Mesenchymal stem cell (in vitro differentiated cells and primary cell): Measurements from ENCODE around the gene HAUS8.

Experiments
- DNase-seq: peaks from one replicate; pipeline ENCODE4 v3.0.0-alpha.2; 2013
- H2AFZ ChIP-seq: one replicate; pipeline ENCODE4 v1.6.1; 2013; ENCODE audit warnings: low read depth, mild to moderate bottlenecking, control low read depth, inconsistent platforms, low read length, moderate library complexity
- H2AK5ac ChIP-seq: 2 replicates; pipeline ENCODE4 v1.6.1; 2013; ENCODE audit warnings: low read length, moderate library complexity, mild to moderate bottlenecking, inconsistent platforms; ENCODE audit not compliant: severe bottlenecking
- H2BK120ac ChIP-seq: one replicate; pipeline ENCODE4 v1.6.1; 2013; ENCODE audit warnings: low read depth, mild to moderate bottlenecking, inconsistent platforms, low read length, moderate library complexity
- H2BK12ac ChIP-seq, 2 experiments: one replicate each; pipeline ENCODE4 v1.6.1; 2013; ENCODE audit warnings: inconsistent platforms in 2 of 2, low read length in 2 of 2, mild to moderate bottlenecking in 2 of 2, moderate library complexity in 2 of 2, control low read depth in 1 of 2
- H2BK15ac ChIP-seq: one replicate; pipeline ENCODE4 v1.6.1; 2013; ENCODE audit warnings: mild to moderate bottlenecking, low read depth, inconsistent platforms; ENCODE audit not compliant: poor library complexity, severe bottlenecking
- H2BK5ac ChIP-seq: 2 replicates; pipeline ENCODE4 v1.6.1; 2013; ENCODE audit warnings: low read depth, mild to moderate bottlenecking, low read length, control low read depth, inconsistent platforms; ENCODE audit not compliant: poor library complexity, severe bottlenecking
- H3K14ac ChIP-seq, 2 experiments: one replicate each; pipeline ENCODE4 v1.6.1; 2013; ENCODE audit warnings: inconsistent platforms in 2 of 2, low read length in 2 of 2, control low read depth in 1 of 2, mild to moderate bottlenecking in 1 of 2, moderate library complexity in 1 of 2
- H3K18ac ChIP-seq, 2 experiments: one replicate each; pipeline ENCODE4 v1.6.1; 2013; ENCODE audit warnings: inconsistent platforms in 2 of 2, low read length in 2 of 2, control low read depth in 1 of 2, low read depth in 1 of 2, mild to moderate bottlenecking in 1 of 2
- H3K23ac ChIP-seq, 2 experiments: one replicate each; pipeline ENCODE4 v1.6.1; 2013; ENCODE audit warnings: inconsistent platforms in 2 of 2, low read length in 2 of 2, mild to moderate bottlenecking in 2 of 2, moderate library complexity in 2 of 2, control low read depth in 1 of 2
- H3K27ac ChIP-seq: 2 replicates; pipeline ENCODE4 v1.5.1; 2013; ENCODE audit warnings: mild to moderate bottlenecking, moderate library complexity, low read length, control low read depth, inconsistent platforms; ENCODE audit not compliant: poor library complexity, severe bottlenecking
- H3K27me3 ChIP-seq, 2 experiments: 2 replicates each; pipeline versions ENCODE4 v1.6.1 to v1.7.0; 2013; ENCODE audit warnings: low read length in 2 of 2, mild to moderate bottlenecking in 2 of 2, moderate library complexity in 2 of 2, control low read depth in 1 of 2, inconsistent platforms in 1 of 2; ENCODE audit not compliant: control insufficient read depth in 1 of 2, insufficient read depth in 1 of 2
- H3K36me3 ChIP-seq, 2 experiments: 2 replicates each; pipeline versions ENCODE4 v1.6.1 to v1.7.0; 2013; ENCODE audit warnings: low read length in 2 of 2, control low read depth in 1 of 2, inconsistent platforms in 1 of 2, low read depth in 1 of 2, mild to moderate bottlenecking in 1 of 2; ENCODE audit not compliant: insufficient read depth in 2 of 2, control insufficient read depth in 1 of 2
- H3K4ac ChIP-seq, 2 experiments: one replicate each; pipeline ENCODE4 v1.6.1; 2013; ENCODE audit warnings: inconsistent platforms in 2 of 2, low read length in 2 of 2, mild to moderate bottlenecking in 2 of 2, moderate library complexity in 2 of 2, control low read depth in 1 of 2, low read depth in 1 of 2
- H3K4me1 ChIP-seq: 2 replicates; pipeline ENCODE4 v1.6.1; 2013; ENCODE audit warnings: low read depth, low read length, control low read depth; ENCODE audit not compliant: control insufficient read depth, insufficient read depth
- H3K4me2 ChIP-seq: 2 replicates; pipeline ENCODE4 v1.6.1; 2013; ENCODE audit warnings: low read length, mild to moderate bottlenecking, inconsistent platforms; ENCODE audit not compliant: poor library complexity, severe bottlenecking
- H3K4me3 ChIP-seq, 2 experiments: 2 replicates each; pipeline versions ENCODE4 v1.5.1 to v1.7.0; 2013; ENCODE audit warnings: low read length in 2 of 2, mild to moderate bottlenecking in 2 of 2, control low read depth in 1 of 2, low read depth in 1 of 2; ENCODE audit not compliant: insufficient read depth in 1 of 2
- H3K79me1 ChIP-seq: replicated peaks from 2 replicates; pipeline ENCODE4 v1.6.1; 2013; ENCODE audit warnings: mild to moderate bottlenecking, control low read depth, low read length, inconsistent platforms; ENCODE audit not compliant: poor library complexity, severe bottlenecking
- H3K9ac ChIP-seq: 2 replicates; pipeline ENCODE4 v1.7.0; 2013; ENCODE audit warnings: mild to moderate bottlenecking, low read length, moderate library complexity
- H3K9me3 ChIP-seq: 2 replicates; pipeline ENCODE4 v1.7.0; 2013; ENCODE audit warnings: mild to moderate bottlenecking, low read length; ENCODE audit not compliant: control insufficient read depth
- H4K8ac ChIP-seq: one replicate; pipeline ENCODE4 v1.6.1; 2013; ENCODE audit warnings: inconsistent platforms, mild to moderate bottlenecking, low read length, moderate library complexity
- H4K91ac ChIP-seq: one replicate; pipeline ENCODE4 v1.6.1; 2013; ENCODE audit warnings: mild to moderate bottlenecking, low read length, inconsistent platforms
- WGBS: methylation state at CpG from one replicate; pipeline ENCODE4 v1.1.7; 2013; ENCODE audit warnings: mixed read lengths; 5-methylcytosine and 5-hydroxymethylcytosine counted together

Gene HAUS8

DNA sequence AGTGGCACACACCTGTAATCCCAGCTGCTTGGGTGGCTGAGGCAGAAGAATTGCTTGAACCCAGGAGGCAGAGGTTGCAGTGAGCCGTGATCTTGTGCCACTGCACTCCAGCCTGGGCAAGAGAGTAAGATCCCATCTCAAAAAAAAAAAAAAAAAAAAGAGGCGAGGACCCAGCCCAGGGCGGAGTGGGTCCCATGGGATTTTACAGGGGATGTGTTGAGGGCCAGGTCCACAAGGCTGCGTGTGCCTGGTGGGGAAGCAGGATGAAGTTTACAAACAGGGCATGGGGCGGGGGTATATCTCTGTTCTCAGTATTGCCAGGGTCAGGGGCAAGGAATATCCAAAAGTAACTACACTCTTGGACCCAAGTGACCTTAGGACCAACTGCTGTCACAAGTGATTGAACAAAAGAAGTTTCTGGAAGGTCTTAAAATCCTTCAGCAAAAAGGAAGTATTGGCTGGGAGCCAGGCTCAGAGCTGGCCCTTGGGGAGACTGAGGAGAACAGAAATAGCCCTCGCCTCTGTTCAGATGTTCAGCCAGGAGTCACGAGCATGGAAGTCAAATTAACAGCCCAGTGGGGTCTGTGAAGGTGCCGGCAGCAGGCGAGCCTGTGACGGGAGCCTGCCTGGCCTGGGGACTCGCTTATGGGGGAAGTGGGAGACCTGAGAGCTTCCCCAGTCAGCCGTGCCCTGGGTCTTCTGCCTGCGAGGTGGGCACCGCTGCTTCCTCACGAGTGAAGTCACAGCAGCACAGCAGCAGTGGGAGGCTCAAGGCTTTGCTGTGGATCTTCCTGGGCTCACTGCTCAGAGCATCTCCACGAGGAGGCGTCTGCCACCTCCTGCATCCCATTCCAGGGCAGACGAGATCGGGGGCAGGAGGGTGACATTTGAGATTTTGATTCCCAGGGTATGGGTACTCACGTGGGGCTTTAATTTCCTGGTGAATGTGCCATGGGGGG is 6.7 kb upstream of the HAUS8 start:
- H3K27me3 ChIP-seq, result no peaks in the 10 kb centered on the region
- 92% methylated on average over 19 of the region's 20 CpGs for WGBS
- no peak overlapping the region for H2AK5ac ChIP-seq
- H4K8ac ChIP-seq, result peak overlapping the region; percentile 13
- H4K91ac ChIP-seq, result peak overlapping the region; percentile 53
- H3K18ac ChIP-seq, result peak overlapping the region in 1 of 2 experiments; percentile 25
- H2BK5ac ChIP-seq, result no peak overlapping the region
- no peak overlapping the region for H3K14ac ChIP-seq
- H2AFZ ChIP-seq, result no peak overlapping the region
- H3K23ac ChIP-seq, result no peak overlapping the region
- peak overlapping the region; percentile 8 for H2BK15ac ChIP-seq
- H2BK120ac ChIP-seq, result no peak overlapping the region
- H3K4me2 ChIP-seq, result no peak overlapping the region
- peaks cover 29% of the 10 kb centered on the region for H3K4me1 ChIP-seq
- H3K27ac ChIP-seq, result no peak overlapping the region
- H3K4ac ChIP-seq, result no peak overlapping the region
- H3K36me3 ChIP-seq, result peaks cover 19 to 21% of the 10 kb centered on the region in 2 experiments
- no peak for DNase-seq
- H3K9ac ChIP-seq, result peak overlapping the region; percentile 70
- peak overlapping the region in 1 of 2 experiments; percentile 19 for H3K4me3 ChIP-seq
- peak overlapping the region in 1 of 2 experiments; percentile 63 for H2BK12ac ChIP-seq
- H3K9me3 ChIP-seq, result no peaks in the 10 kb centered on the region
- H3K79me1 ChIP-seq, result peaks cover 5% of the 10 kb centered on the region

DNA sequence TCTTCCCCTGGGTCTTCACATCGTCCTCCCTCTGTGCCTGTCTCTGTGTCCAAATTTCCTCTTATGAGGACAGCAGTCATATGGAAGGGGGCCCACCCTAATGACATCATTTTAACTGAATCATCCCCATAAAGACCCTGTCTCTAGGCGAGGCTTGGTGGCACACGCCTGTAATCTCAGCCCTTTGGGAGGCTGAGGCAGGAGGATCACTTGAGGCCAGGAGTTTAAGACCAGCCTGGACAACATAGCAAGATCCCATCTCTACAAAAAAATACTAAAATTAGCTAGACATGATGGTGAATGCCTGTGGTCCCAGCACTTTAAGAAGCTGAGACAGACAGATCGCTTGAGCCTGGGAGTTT is 5.2 kb upstream of the HAUS8 start:
- no peaks in the 10 kb centered on the region for H3K27me3 ChIP-seq
- no peak overlapping the region for H4K8ac ChIP-seq
- H3K79me1 ChIP-seq, result peaks cover 4% of the 10 kb centered on the region
- no peak overlapping the region for H2AK5ac ChIP-seq
- no peak overlapping the region for H2BK5ac ChIP-seq
- DNase-seq, result no peak
- peak overlapping the region; percentile 11 to 31 for H3K18ac ChIP-seq
- peak overlapping the region; percentile 81 for H3K9ac ChIP-seq
- no peak overlapping the region for H4K91ac ChIP-seq
- peak overlapping the region; percentile 89 for H3K27ac ChIP-seq
- peak overlapping the region; percentile 39 for H3K4me2 ChIP-seq
- H2BK15ac ChIP-seq, result no peak overlapping the region
- H3K4ac ChIP-seq, result no peak overlapping the region
- no peak overlapping the region for H3K23ac ChIP-seq
- peak overlapping the region in 1 of 2 experiments; percentile 33 for H2BK12ac ChIP-seq
- H3K36me3 ChIP-seq, result peaks cover 7 to 10% of the 10 kb centered on the region in 2 experiments
- no peak overlapping the region for H3K14ac ChIP-seq
- H3K4me3 ChIP-seq, result peak overlapping the region in 1 of 2 experiments; percentile 57
- no peak overlapping the region for H2AFZ ChIP-seq
- H3K4me1 ChIP-seq, result peaks cover 30% of the 10 kb centered on the region
- 77% methylated on average over 4 of the region's 4 CpGs for WGBS
- H2BK120ac ChIP-seq, result no peak overlapping the region
- no peaks in the 10 kb centered on the region for H3K9me3 ChIP-seq

DNA sequence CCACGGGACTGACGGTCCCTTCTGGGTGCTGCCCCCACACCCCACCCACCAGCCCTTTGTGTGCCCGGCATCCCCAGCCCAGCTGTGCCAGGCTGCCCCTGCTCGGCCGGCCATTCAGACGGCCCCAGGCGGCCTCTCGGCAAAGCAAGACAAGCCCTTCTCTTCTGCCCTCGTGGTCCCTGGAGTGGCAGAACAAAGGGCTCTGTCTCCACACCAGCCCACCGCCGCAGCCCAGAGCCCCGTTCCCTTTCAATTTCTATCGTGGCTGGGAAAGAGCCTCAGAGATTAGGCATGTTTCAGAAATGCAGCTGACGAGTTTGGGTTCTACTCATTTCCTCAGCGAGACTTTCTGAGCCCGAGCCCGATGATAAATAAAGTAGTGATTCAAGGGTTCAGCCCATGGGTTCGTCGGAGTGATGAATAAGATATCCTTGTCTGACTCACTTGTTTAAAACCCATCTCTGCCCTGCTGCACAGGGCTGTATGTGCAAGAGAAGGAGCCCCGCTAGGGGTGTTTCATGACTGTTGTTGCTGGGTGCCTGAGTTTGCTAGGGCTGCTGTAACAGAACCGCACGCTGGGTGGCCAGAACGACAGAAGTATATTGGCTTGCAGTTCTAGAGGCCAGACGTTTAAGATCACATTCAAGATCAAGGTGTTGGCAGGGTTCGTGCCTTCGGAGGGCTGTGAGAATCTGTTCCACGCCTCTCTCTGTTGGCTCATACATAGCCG is 4.6 kb upstream of the HAUS8 start:
- peaks cover 29% of the 10 kb centered on the region for H3K4me1 ChIP-seq
- no peaks in the 10 kb centered on the region for H3K27me3 ChIP-seq
- peak overlapping the region; percentile 79 for H2BK5ac ChIP-seq
- H3K18ac ChIP-seq, result peak overlapping the region; percentile 91 to 95
- H2BK15ac ChIP-seq, result peak overlapping the region; percentile 95
- peak overlapping the region in 1 of 2 experiments; percentile 95 for H3K14ac ChIP-seq
- H3K4me2 ChIP-seq, result peak overlapping the region; percentile 67
- H3K9me3 ChIP-seq, result no peaks in the 10 kb centered on the region
- H4K91ac ChIP-seq, result peak overlapping the region; percentile 98
- peak overlapping the region; percentile 89 for H4K8ac ChIP-seq
- peak overlapping the region; percentile 89 for H3K27ac ChIP-seq
- peaks cover 2% of the 10 kb centered on the region for H3K79me1 ChIP-seq
- H3K4ac ChIP-seq, result peak overlapping the region; percentile 93 to 99
- H3K23ac ChIP-seq, result peak overlapping the region in 1 of 2 experiments; percentile 46
- peak overlapping the region; percentile 51 to 87 for H2BK12ac ChIP-seq
- peak overlapping the region; percentile 98 for H3K9ac ChIP-seq
- peaks cover 7 to 10% of the 10 kb centered on the region in 2 experiments for H3K36me3 ChIP-seq
- peak overlapping the region; percentile 21 to 85 for H3K4me3 ChIP-seq
- H2AK5ac ChIP-seq, result peak overlapping the region; percentile 85
- peak; percentile 100 for DNase-seq
- H2BK120ac ChIP-seq, result peak overlapping the region; percentile 97
- H2AFZ ChIP-seq, result no peak overlapping the region
- 22% methylated on average over 28 of the region's 28 CpGs for WGBS
